DOHH2 (cell line): ENCODE data around the gene COX19.

ENCODE experiments used
- H3F3A ChIP-seq: fragments of 200-600 bp; sonication (generic), shearing (Covaris generic); 2 replicates; pipeline ENCODE4 v1.6.0; 2016; ENCODE audit warnings: antibody characterized with exemption, mild to moderate bottlenecking; ENCODE audit not compliant: control insufficient read depth, insufficient read depth
- H3K27ac ChIP-seq: fragments of 200-600 bp; sonication (generic); 2 replicates; pipeline ENCODE4 v1.5.1; 2014; ENCODE audit warnings: low read depth, mild to moderate bottlenecking, low read length, moderate library complexity
- H3K27me3 ChIP-seq: fragments of 200-600 bp; sonication (generic); 2 replicates; pipeline ENCODE4 v1.6.1; 2014; ENCODE audit warnings: mild to moderate bottlenecking, low read length, mixed read lengths; ENCODE audit not compliant: control insufficient read depth
- H3K36me3 ChIP-seq: fragments of 200-600 bp; sonication (generic); 2 replicates; pipeline ENCODE4 v1.6.1; 2014; ENCODE audit warnings: mild to moderate bottlenecking, low read length, moderate library complexity, mixed read lengths; ENCODE audit not compliant: control insufficient read depth
- H3K4me1 ChIP-seq: fragments of 200-600 bp; sonication (generic); 2 replicates; pipeline ENCODE4 v1.6.1; 2014; ENCODE audit warnings: mild to moderate bottlenecking, low read length, mixed read lengths; ENCODE audit not compliant: control insufficient read depth
- H3K4me2 ChIP-seq: fragments of 200-600 bp; sonication (generic); 2 replicates; pipeline ENCODE4 v1.6.0; 2014; ENCODE audit warnings: mild to moderate bottlenecking, low read length, moderate library complexity
- H3K4me3 ChIP-seq: fragments of 200-600 bp; sonication (generic); 2 replicates; pipeline ENCODE4 v1.5.1; 2014; ENCODE audit warnings: mild to moderate bottlenecking, low read length, mixed read lengths
- H3K79me2 ChIP-seq: fragments of 200-600 bp; sonication (generic); 2 replicates; pipeline ENCODE4 v1.6.1; 2014; ENCODE audit warnings: mild to moderate bottlenecking, low read length, mixed read lengths; ENCODE audit not compliant: control insufficient read depth
- H3K9me2 ChIP-seq: fragments of 200-600 bp; sonication (generic); replicated peaks from 2 replicates; pipeline ENCODE4 v1.6.1; 2014; ENCODE audit warnings: mild to moderate bottlenecking, low read length, mixed read lengths; ENCODE audit not compliant: control insufficient read depth
- H3K9me3 ChIP-seq: fragments of 200-600 bp; sonication (generic); 2 replicates; pipeline ENCODE4 v1.6.1; 2014; ENCODE audit warnings: antibody characterized with exemption, low read length, mixed read lengths; ENCODE audit not compliant: control insufficient read depth, insufficient read depth
- H4K20me1 ChIP-seq: fragments of 200-600 bp; sonication (generic); 2 replicates; pipeline ENCODE4 v1.6.0; 2014; ENCODE audit warnings: low read depth, mild to moderate bottlenecking, antibody characterized with exemption, low read length, moderate library complexity; ENCODE audit not compliant: control insufficient read depth, insufficient read depth
- CTCF ChIP-seq: fragments of 200-600 bp; sonication (generic); IDR thresholded peaks from one replicate; pipeline ENCODE4 v1.5.1; 2014; ENCODE audit warnings: antibody characterized with exemption, mild to moderate bottlenecking, low read depth, low read length; ENCODE audit not compliant: poor library complexity, severe bottlenecking
- EZH2phosphoT487 ChIP-seq: fragments of 200-600 bp; sonication (generic); IDR thresholded peaks from 2 replicates; pipeline ENCODE4 v1.6.1; 2017; ENCODE audit warnings: borderline replicate concordance, mild to moderate bottlenecking, antibody characterized with exemption, low read length, moderate library complexity, mixed read lengths

The COX19 gene

GRCh38 chr7:972110-972509 lies 3.2 kb downstream of the COX19 start:
- Histone ChIP-seq H3K27ac (no peak overlapping the region), H3K9me3 (no peaks in the 10 kb centered on the region), H3K36me3 (peaks cover 70% of the 10 kb centered on the region), H4K20me1 (peaks cover 20% of the 10 kb centered on the region; the same call in 1 of the 2 replicates), H3K9me2 (no peaks in the 10 kb centered on the region), H3K79me2 (peaks cover 72% of the 10 kb centered on the region), H3K27me3 (no peaks in the 10 kb centered on the region), H3F3A (peaks cover 10% of the 10 kb centered on the region), H3K4me3 (no peak overlapping the region), H3K4me1 (peaks cover 65% of the 10 kb centered on the region), H3K4me2 (peak overlapping the region; percentile 14; the same call in 1 of the 2 replicates)
- TF ChIP-seq CTCF (no peak), EZH2phosphoT487 (no peak)

- Histone ChIP-seq H3K36me3 (peaks cover 81% of the 10 kb centered on the region), H3K27me3 (no peaks in the 10 kb centered on the region), H3K4me2 (peak overlapping the region; percentile 18), H3F3A (peaks cover 23% of the 10 kb centered on the region), H3K4me1 (peaks cover 67% of the 10 kb centered on the region), H3K79me2 (peaks cover 77% of the 10 kb centered on the region), H3K9me2 (no peaks in the 10 kb centered on the region), H3K27ac (no peak overlapping the region; the same call in 1 of the 2 replicates), H3K4me3 (no peak overlapping the region), H3K9me3 (no peaks in the 10 kb centered on the region), H4K20me1 (peaks cover 24% of the 10 kb centered on the region; the same call in 1 of the 2 replicates)
- TF ChIP-seq EZH2phosphoT487 (no peak), CTCF (no peak)
Measured at GRCh38 chr7:970744-971143, 4.6 kb downstream of the COX19 start.

- no peak for TF ChIP-seq CTCF
- TF ChIP-seq EZH2phosphoT487 = no peak
- Histone ChIP-seq H4K20me1 (peaks cover 24% of the 10 kb centered on the region; the same call in 1 of the 2 replicates), H3K27me3 (no peaks in the 10 kb centered on the region), H3K79me2 (peaks cover 68% of the 10 kb centered on the region), H3K9me3 (no peaks in the 10 kb centered on the region), H3K4me2 (no peak overlapping the region), H3K4me3 (no peak overlapping the region), H3K9me2 (no peaks in the 10 kb centered on the region), H3K36me3 (peaks cover 83% of the 10 kb centered on the region), H3K4me1 (peaks cover 78% of the 10 kb centered on the region), H3F3A (peaks cover 36% of the 10 kb centered on the region), H3K27ac (no peak overlapping the region)
Measured at GRCh38 chr7:969403-969802, 5.9 kb downstream of the COX19 start.
